Endothelial cell of umbilical vein (primary cell): ENCODE data around the gene DUSP2. TPM values are rescaled to one million over a fixed set of nuclear protein-coding genes. Genes with fewer than 3 reads are reported as not detected.

Experiments used
- BruUV-seq: library from RNA; stranded (reverse); fragments of 400-500 nt; replicated peaks from 2 replicates; lab custom pipeline; 2021; lab: Mats Ljungman, UMichigan
- CTCF ChIA-PET: fragments of 300-600, 350-600 bp; sonication (Branson Sonifier 250); formaldehyde crosslinking; loops from one replicate; lab custom pipeline; 2021; ENCODE audit warnings: antibody characterized with exemption, inconsistent platforms; lab: Charles Lee
- POLR2A ChIA-PET: fragments of 300-600, 350-600 bp; sonication (Branson Sonifier 250); formaldehyde crosslinking; loops from one replicate; lab custom pipeline; 2021; ENCODE audit warnings: antibody characterized with exemption, inconsistent platforms; lab: Charles Lee
- DNase-seq: peaks from one replicate; pipeline ENCODE4 v3.0.0-alpha.2; 2011; ENCODE audit warnings: low read depth, low spot score
- FAIRE-seq: peaks from 2 replicates; lab custom pipeline; 2011; peaks lifted over from hg19 to GRCh38; lab: Jason Lieb, UNC
- H2AFZ ChIP-seq: 2 replicates; pipeline ENCODE4 v1.6.0; 2012; ENCODE audit warnings: low read depth, low read length, control low read depth, inconsistent platforms
- H3K27ac ChIP-seq: 2 replicates; pipeline ENCODE4 v1.5.1; 2011; ENCODE audit warnings: low read depth, mild to moderate bottlenecking, control low read depth, low read length, moderate library complexity; ENCODE audit not compliant: insufficient read depth
- H3K27me3 ChIP-seq, 2 experiments: 2 replicates each; pipeline versions ENCODE4 v1.6.0 to v1.6.1; 2011; ENCODE audit warnings: low read length in 2 of 2, mixed read lengths in 1 of 2; ENCODE audit not compliant: control insufficient read depth in 2 of 2, insufficient read depth in 2 of 2
- H3K36me3 ChIP-seq, 2 experiments: 2 replicates in 1 of 2; 3 replicates in 1 of 2; pipeline ENCODE4 v1.5.1; 2011; ENCODE audit warnings: low read length in 2 of 2, mild to moderate bottlenecking in 1 of 2, moderate library complexity in 1 of 2; ENCODE audit not compliant: control insufficient read depth in 2 of 2, insufficient read depth in 2 of 2; ENCODE audit errors: extremely low read depth in 1 of 2
- H3K4me1 ChIP-seq: 3 replicates; pipeline ENCODE4 v1.5.1; 2011; ENCODE audit warnings: mild to moderate bottlenecking, low read length; ENCODE audit not compliant: control insufficient read depth, insufficient read depth; ENCODE audit errors: extremely low read depth
- H3K4me2 ChIP-seq: 2 replicates; pipeline ENCODE4 v1.6.1; 2011; ENCODE audit warnings: low read length, control low read depth, mixed read lengths; ENCODE audit not compliant: insufficient read depth
- H3K4me3 ChIP-seq, 3 experiments: fragments of 200-600 bp in 1 of 3; sonication (generic), shearing (Covaris generic) in 1 of 3; replicated peaks in 1 of 3; 2 replicates each; pipeline ENCODE4 v1.5.1; 2011 to 2016; ENCODE audit warnings: control low read depth in 3 of 3, low read length in 3 of 3, mild to moderate bottlenecking in 2 of 3, inconsistent platforms in 1 of 3, low read depth in 1 of 3, moderate library complexity in 1 of 3; ENCODE audit not compliant: insufficient read depth in 1 of 3
- H3K79me2 ChIP-seq: 2 replicates; pipeline ENCODE4 v1.6.0; 2012; ENCODE audit warnings: low read length, inconsistent platforms; ENCODE audit not compliant: control insufficient read depth, insufficient read depth
- H3K9ac ChIP-seq: replicated peaks from 2 replicates; pipeline ENCODE3; 2011; ENCODE audit warnings: low read length, control low read depth; ENCODE audit not compliant: insufficient read depth; ENCODE audit errors: extremely low read depth
- H3K9me1 ChIP-seq: replicated peaks from 3 replicates; pipeline ENCODE4 v1.6.0; 2011; ENCODE audit warnings: mild to moderate bottlenecking, low read length; ENCODE audit not compliant: control insufficient read depth, insufficient read depth; ENCODE audit errors: extremely low read depth
- H3K9me3 ChIP-seq: replicated peaks from 2 replicates; pipeline ENCODE4 v1.5.1; 2012; ENCODE audit warnings: low read length, inconsistent platforms; ENCODE audit not compliant: control insufficient read depth, insufficient read depth
- H4K20me1 ChIP-seq: replicated peaks from 2 replicates; pipeline ENCODE3; 2011; ENCODE audit warnings: mild to moderate bottlenecking, low read length; ENCODE audit not compliant: control insufficient read depth, insufficient read depth; ENCODE audit errors: extremely low read depth
- CTCF ChIP-seq, 2 donors: IDR thresholded peaks; 1 replicate in 1 of 2; 2 replicates in 1 of 2; pipeline ENCODE4 v1.5.1; 2011; ENCODE audit warnings: low read length in 2 of 2, mild to moderate bottlenecking in 2 of 2, moderate library complexity in 2 of 2, control low read depth in 1 of 2, inconsistent platforms in 1 of 2, low read depth in 1 of 2; ENCODE audit not compliant: insufficient read depth in 1 of 2; ENCODE audit errors: extremely low read depth in 1 of 2
- EZH2 ChIP-seq: IDR thresholded peaks from 2 replicates; pipeline ENCODE4 v1.6.1; 2012; ENCODE audit warnings: borderline replicate concordance, low read depth, mild to moderate bottlenecking, moderate library complexity, low read length, inconsistent platforms; ENCODE audit not compliant: severe bottlenecking
- FOS ChIP-seq: IDR thresholded peaks from 2 replicates; pipeline ENCODE4 v1.6.1; 2011; ENCODE audit warnings: mild to moderate bottlenecking, low read length, moderate library complexity, borderline replicate concordance; ENCODE audit not compliant: insufficient read depth
- GATA2 ChIP-seq: IDR thresholded peaks from 2 replicates; pipeline ENCODE4 v1.7.0; 2011; ENCODE audit warnings: low read depth, mild to moderate bottlenecking, moderate library complexity, mixed read lengths, low read length; ENCODE audit not compliant: insufficient read length, insufficient read depth
- JUN ChIP-seq: IDR thresholded peaks from 2 replicates; pipeline ENCODE4 v1.6.1; 2011; ENCODE audit warnings: borderline replicate concordance, low read depth; ENCODE audit not compliant: insufficient read length, insufficient read depth
- MYC ChIP-seq: IDR thresholded peaks from one replicate; pipeline ENCODE4 v1.6.1; 2011; ENCODE audit warnings: mild to moderate bottlenecking, low read depth, low read length
- POLR2A ChIP-seq: IDR thresholded peaks from 2 replicates; pipeline ENCODE4 v1.6.1; 2012; ENCODE audit warnings: low read depth, mild to moderate bottlenecking, control low read depth, low read length
- POLR2AphosphoS5 ChIP-seq: IDR thresholded peaks from 2 replicates; pipeline ENCODE4 v1.6.1; 2012; ENCODE audit warnings: low read depth, mild to moderate bottlenecking, control low read depth, low read length, moderate library complexity; ENCODE audit not compliant: insufficient read depth
- dilution Hi-C: fragments of 300-500 bp; cut with MboI; formaldehyde crosslinking; loops from one replicate; pipeline ENCODE4 v1.15.0; 2019; ENCODE audit warnings: low sequenced_read_pairs; ENCODE audit not compliant: extremely low pct_ligation_motif_present
- intact Hi-C: fragments of 100-400 bp; cut with micrococcal nuclease; formaldehyde crosslinking; loops from one replicate; pipeline ENCODE4 v1.10.0; 2022
- polyA plus RNA-seq, 4 experiments: library from polyadenylated mRNA; depleted of rRNA in 3 of 4; stranded (reverse) in 3 of 4; unstranded in 1 of 4; fragments of >200 nt; gene quantifications; 2 replicates each; pipeline versions ENCODE4 v1.2.1 to v1.2.3, GENCODE V29; 2011 to 2012; ENCODE audit warnings: missing spikeins in 1 of 4
- total RNA-seq: library from RNA; stranded (reverse); gene quantifications from 2 replicates; pipeline ENCODE4 v1.2.3, GENCODE V29; 2021
- TF ChIP-seq, protein P1 (sequence below): IDR thresholded peaks from 2 replicates; pipeline ENCODE4 v1.6.1; 2011; ENCODE audit not compliant: insufficient read depth, insufficient read length

DUSP2 gene
- total and polyA plus RNA-seq, 2 donors (not counting 3 experiments of a cell fraction or from before 2014, with no cell fraction given), result 0.33 TPM

DNA sequence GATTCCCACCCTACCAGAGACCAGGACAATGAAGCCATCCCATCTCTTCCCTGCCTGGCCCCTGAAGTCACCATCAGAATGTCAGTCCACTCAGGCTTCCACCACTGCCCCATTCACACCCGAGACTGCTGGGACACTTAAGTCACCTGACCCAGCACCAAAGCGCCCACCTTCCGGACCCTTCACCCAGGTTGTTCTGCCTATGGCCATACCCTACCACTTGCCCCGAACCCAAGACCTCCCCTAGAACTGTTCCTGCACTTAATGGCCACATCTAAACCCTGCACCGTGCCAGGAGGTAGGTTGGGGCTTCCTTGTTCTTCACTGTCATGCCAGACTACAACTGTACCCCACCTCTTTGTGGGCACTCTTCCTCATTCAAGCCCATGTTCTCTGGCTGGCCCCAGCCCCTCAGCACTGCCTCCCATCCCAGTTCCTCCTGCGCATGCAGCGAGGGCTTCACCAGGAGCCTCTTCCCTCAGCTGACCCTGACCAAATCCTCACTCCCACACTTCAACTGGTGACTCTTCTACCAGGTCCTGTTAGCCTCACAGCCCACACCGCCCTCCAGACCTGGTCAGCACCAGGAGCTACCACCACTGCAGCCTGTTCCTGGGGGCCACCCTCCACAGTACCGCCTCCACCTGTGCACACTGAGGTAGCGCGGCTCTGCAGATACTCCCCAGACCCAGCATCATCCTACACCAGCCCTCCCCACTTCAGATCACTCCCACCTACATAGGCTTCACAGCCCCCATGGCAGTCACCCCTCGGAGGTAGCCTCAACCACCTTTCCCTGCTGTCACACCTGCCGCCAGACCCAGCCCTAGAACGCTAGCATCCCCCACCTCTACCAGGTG is 20.6 kb downstream of the DUSP2 start:
- Histone ChIP-seq H2AFZ (no peak overlapping the region), H3K4me3 (no peak overlapping the region), H3K27ac (no peak overlapping the region), H3K4me2 (no peak overlapping the region), H3K79me2 (no peaks in the 10 kb centered on the region), H3K9ac (no peak overlapping the region), H3K4me1 (no peaks in the 10 kb centered on the region), H3K9me3 (no peaks in the 10 kb centered on the region), H4K20me1 (no peaks in the 10 kb centered on the region), H3K27me3 (peaks cover 2 to 3% of the 10 kb centered on the region in 2 experiments), H3K36me3 (no peaks in the 10 kb centered on the region), H3K9me1 (no peaks in the 10 kb centered on the region)
- FAIRE-seq (no peak), DNase-seq (no peak)
- ChIA-PET POLR2A (no interaction called here), CTCF (no interaction called here)
- no TSS peak for BruUV-seq
- TF ChIP-seq GATA2 (no peak), JUN (no peak), POLR2AphosphoS5 (no peak), EZH2 (no peak), FOS (no peak), CTCF (IDR thresholded peaks at IDR 0.05; ENCODE audit: extremely low read depth in 1 of 2, insufficient read depth in 1 of 2, low read depth in 1 of 2, low read length in 2 of 2) (no peak), MYC (no peak), POLR2A (no peak)
- TF ChIP-seq, protein P1, sequence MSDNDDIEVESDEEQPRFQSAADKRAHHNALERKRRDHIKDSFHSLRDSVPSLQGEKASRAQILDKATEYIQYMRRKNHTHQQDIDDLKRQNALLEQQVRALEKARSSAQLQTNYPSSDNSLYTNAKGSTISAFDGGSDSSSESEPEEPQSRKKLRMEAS, result no peak
- intact Hi-C loops (no loop called here), dilution Hi-C loops (no loop called here)
